Measurements from ENCODE around the gene UPF3A. TPM values are rescaled to one million over a fixed set of nuclear protein-coding genes. Genes with fewer than 3 reads are reported as not detected.
"Not testable (repeated sequence)": the region's sequence is repeated elsewhere in the genome, so short reads cannot be mapped to it uniquely, and the experiment has no call there.

The UPF3A gene
- total RNA-seq, 2 experiments from 2014 or later: 53.3 to 58.8 TPM

DNA sequence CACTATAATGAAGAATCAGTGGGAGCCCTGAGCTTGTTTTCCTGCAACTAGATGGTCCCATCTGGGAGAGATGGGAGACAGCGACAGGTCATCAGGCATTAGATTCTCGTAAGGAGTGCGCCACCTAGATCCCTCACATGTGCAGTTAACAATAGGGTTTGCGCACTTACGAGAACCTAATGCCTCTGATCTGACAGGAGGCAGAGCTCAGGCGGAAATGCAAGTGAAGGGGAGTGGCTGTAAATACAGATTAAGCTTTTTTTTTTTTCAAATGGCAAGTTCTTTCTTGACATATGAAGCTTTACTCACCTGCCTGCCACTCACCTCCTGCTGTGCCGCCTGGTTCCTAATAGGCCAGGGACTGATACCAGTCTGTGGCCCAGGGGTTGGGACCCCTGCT is 32.3 kb upstream of the UPF3A start:
- no peak for DNase-seq
- no peaks in the 10 kb centered on the region for H3K27me3 Mint-ChIP-seq (ENCODE audit: low read depth)
- CTCF ChIA-PET: interaction anchor here (1.2 kb wide), 1 partner anchor 13 kb away, joined by 3 read pairs; no protein-coding TSS in a partner anchor
- no peak for ATAC-seq
- no peak overlapping the region for H3K4me3 Mint-ChIP-seq
- no peaks in the 10 kb centered on the region for H3K4me1 Mint-ChIP-seq (ENCODE audit: low read depth)
- H3K36me3 Mint-ChIP-seq (ENCODE audit: low read depth): peaks cover 69% of the 10 kb centered on the region
- POLR2A ChIA-PET: no interaction called here
- no peak overlapping the region for H3K27ac Mint-ChIP-seq
- no peaks in the 10 kb centered on the region for H3K9me3 Mint-ChIP-seq (ENCODE audit: insufficient read depth)

- POLR2A ChIA-PET: interaction anchor here (0.8 kb wide), 1 partner anchor 13 kb away, joined by 3 read pairs; no protein-coding TSS in a partner anchor
- CTCF ChIA-PET; DNase-seq; H3K27ac Mint-ChIP-seq; H3K27me3 Mint-ChIP-seq (ENCODE audit: low read depth); H3K4me3 Mint-ChIP-seq; H3K9me3 Mint-ChIP-seq (ENCODE audit: insufficient read depth); H3K4me1 Mint-ChIP-seq (ENCODE audit: low read depth); ATAC-seq: not testable (repeated sequence)
- H3K36me3 Mint-ChIP-seq (ENCODE audit: low read depth): peaks cover 64% of the 10 kb centered on the region
Measured at GRCh38 chr13:114251639-114252440, 29.6 kb upstream of the UPF3A start.

DNA sequence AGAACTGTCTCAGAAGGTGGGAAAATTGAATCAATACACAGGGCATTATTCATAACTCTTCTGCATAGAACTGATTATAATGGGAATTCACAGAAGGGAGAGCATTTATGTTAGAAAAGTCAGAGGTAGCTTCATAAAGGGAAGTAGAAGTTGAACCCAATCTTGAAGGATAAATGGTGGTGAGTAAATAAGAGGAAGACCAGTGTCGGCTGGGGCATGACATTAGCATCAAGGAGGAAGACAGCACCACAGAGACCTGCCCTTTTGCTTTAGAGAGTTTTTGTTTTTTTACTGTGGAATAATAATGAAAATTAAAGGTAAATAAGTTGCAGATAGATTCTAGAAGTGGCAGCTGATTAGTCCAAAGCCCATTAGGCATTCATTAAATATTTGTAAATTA is 24.9 kb upstream of the UPF3A start:
- DNase-seq: no peak
- Mint-ChIP-seq H3K36me3 (ENCODE audit: low read depth) (peaks cover 68% of the 10 kb centered on the region), H3K4me3 (no peak overlapping the region), H3K27me3 (ENCODE audit: low read depth) (no peaks in the 10 kb centered on the region), H3K9me3 (ENCODE audit: insufficient read depth) (no peaks in the 10 kb centered on the region), H3K4me1 (ENCODE audit: low read depth) (peaks cover 20% of the 10 kb centered on the region), H3K27ac (no peak overlapping the region)
- POLR2A ChIA-PET: interaction anchor here (0.6 kb wide), 1 partner anchor 178 kb away, joined by 3 read pairs; no protein-coding TSS in a partner anchor
- no peak for ATAC-seq
- CTCF ChIA-PET: interaction anchor here (2.4 kb wide), 1 partner anchor 9 kb away, joined by 6 read pairs; no protein-coding TSS in a partner anchor

DNA sequence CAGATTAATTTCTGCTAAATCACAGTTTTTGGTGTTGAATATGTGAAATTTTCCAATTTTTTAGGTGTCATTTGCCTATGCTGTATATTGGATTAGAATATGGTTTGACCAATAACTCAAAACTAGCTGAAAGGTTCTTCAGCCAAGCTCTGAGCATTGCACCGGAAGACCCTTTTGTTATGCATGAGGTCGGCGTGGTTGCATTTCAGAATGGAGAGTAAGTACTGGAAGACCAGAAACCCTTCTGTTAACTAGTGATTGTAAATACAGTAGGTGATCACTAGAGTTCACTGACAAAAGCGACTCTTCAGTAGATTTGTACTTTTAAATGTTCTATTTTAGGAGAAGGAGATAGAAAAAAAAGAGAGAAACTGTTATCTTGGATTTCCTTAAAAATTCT is 24.4 kb upstream of the UPF3A start:
- DNase-seq: no peak
- ChIA-PET CTCF (interaction anchor here (2.4 kb wide), 1 partner anchor 9 kb away, joined by 6 read pairs; no protein-coding TSS in a partner anchor), POLR2A (interaction anchor here (0.6 kb wide), 1 partner anchor 178 kb away, joined by 3 read pairs; no protein-coding TSS in a partner anchor)
- Mint-ChIP-seq H3K9me3 (ENCODE audit: insufficient read depth) (no peaks in the 10 kb centered on the region), H3K27me3 (ENCODE audit: low read depth) (no peaks in the 10 kb centered on the region), H3K36me3 (ENCODE audit: low read depth) (peaks cover 69% of the 10 kb centered on the region), H3K27ac (no peak overlapping the region), H3K4me3 (no peak overlapping the region), H3K4me1 (ENCODE audit: low read depth) (peaks cover 24% of the 10 kb centered on the region)
- ATAC-seq: no peak

- Mint-ChIP-seq H3K36me3 (ENCODE audit: low read depth) (peaks cover 76% of the 10 kb centered on the region), H3K27me3 (ENCODE audit: low read depth) (no peaks in the 10 kb centered on the region), H3K4me3 (no peak overlapping the region), H3K27ac (no peak overlapping the region), H3K4me1 (ENCODE audit: low read depth) (peaks cover 40% of the 10 kb centered on the region), H3K9me3 (ENCODE audit: insufficient read depth) (no peaks in the 10 kb centered on the region)
- POLR2A ChIA-PET: interaction anchor here (0.6 kb wide), 1 partner anchor 21 kb away, joined by 3 read pairs; no protein-coding TSS in a partner anchor
- DNase-seq (no peak), ATAC-seq (no peak)
- CTCF ChIA-PET: no interaction called here
Measured at GRCh38 chr13:114258589-114258988, 22.8 kb upstream of the UPF3A start.

GRCh38 chr13:114259374-114259773 is 22.0 kb upstream of the UPF3A start:
- Mint-ChIP-seq H3K27ac (no peak overlapping the region), H3K4me1 (ENCODE audit: low read depth) (peaks cover 43% of the 10 kb centered on the region)

GRCh38 chr13:114259974-114260373 is 21.4 kb upstream of the UPF3A start:
- CTCF ChIA-PET: no interaction called here

More at GRCh38 chr13:114259374-114259773, 22.0 kb upstream of the UPF3A start:
- Mint-ChIP-seq H3K27me3 (ENCODE audit: low read depth) (no peaks in the 10 kb centered on the region), H3K9me3 (ENCODE audit: insufficient read depth) (no peaks in the 10 kb centered on the region), H3K36me3 (ENCODE audit: low read depth) (peaks cover 74% of the 10 kb centered on the region), H3K4me3 (no peak overlapping the region)
- POLR2A ChIA-PET: interaction anchor here (1.2 kb wide), 1 partner anchor 21 kb away, joined by 3 read pairs; no protein-coding TSS in a partner anchor
- CTCF ChIA-PET: no interaction called here
- ATAC-seq (no peak), DNase-seq (no peak)

DNA sequence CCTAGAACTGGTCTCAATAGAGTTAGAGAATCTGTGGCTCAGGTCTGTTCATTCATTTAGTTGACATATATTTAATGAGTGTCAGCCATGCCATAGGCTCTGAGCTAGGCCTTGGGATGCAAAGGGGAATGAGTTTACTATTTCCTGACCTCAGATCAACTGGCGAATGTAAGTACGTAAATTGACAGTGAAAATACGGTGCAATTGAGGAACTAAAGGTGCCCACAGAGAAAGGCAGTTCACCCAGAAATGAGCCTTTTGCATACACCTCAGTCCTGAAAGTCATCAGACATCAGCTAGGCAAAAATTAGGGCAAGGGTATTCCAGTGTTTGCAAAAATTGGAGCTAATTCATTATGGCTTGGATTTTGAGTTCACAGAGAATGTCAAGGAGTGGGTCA is 20.6 kb upstream of the UPF3A start:
- Mint-ChIP-seq H3K4me3 (no peak overlapping the region), H3K36me3 (ENCODE audit: low read depth) (peaks cover 75% of the 10 kb centered on the region), H3K4me1 (ENCODE audit: low read depth) (peaks cover 53% of the 10 kb centered on the region), H3K27ac (peak overlapping the region; percentile 40), H3K9me3 (ENCODE audit: insufficient read depth) (no peaks in the 10 kb centered on the region), H3K27me3 (ENCODE audit: low read depth) (no peaks in the 10 kb centered on the region)
- ATAC-seq (no peak), DNase-seq (no peak)
- POLR2A ChIA-PET: no interaction called here
- CTCF ChIA-PET: no interaction called here

More at GRCh38 chr13:114259974-114260373, 21.4 kb upstream of the UPF3A start:
- no peak overlapping the region for H3K4me3 Mint-ChIP-seq
- H3K36me3 Mint-ChIP-seq (ENCODE audit: low read depth): peaks cover 74% of the 10 kb centered on the region
- peaks cover 47% of the 10 kb centered on the region for H3K4me1 Mint-ChIP-seq (ENCODE audit: low read depth)
- ATAC-seq: no peak
- H3K9me3 Mint-ChIP-seq (ENCODE audit: insufficient read depth): no peaks in the 10 kb centered on the region
- DNase-seq: no peak
- no peaks in the 10 kb centered on the region for H3K27me3 Mint-ChIP-seq (ENCODE audit: low read depth)
- POLR2A ChIA-PET: interaction anchor here (0.7 to 1.2 kb wide), 2 partner anchors 21 to 138 kb away, joined by 3 read pairs; no protein-coding TSS in a partner anchor
- H3K27ac Mint-ChIP-seq: peak overlapping the region; percentile 32

- H3K36me3 Mint-ChIP-seq (ENCODE audit: low read depth): peaks cover 76% of the 10 kb centered on the region
- peak overlapping the region; percentile 40 for H3K27ac Mint-ChIP-seq
- ChIA-PET POLR2A (no interaction called here), CTCF (no interaction called here)
- no peak for DNase-seq
- H3K27me3 Mint-ChIP-seq (ENCODE audit: low read depth): no peaks in the 10 kb centered on the region
- peaks cover 53% of the 10 kb centered on the region for H3K4me1 Mint-ChIP-seq (ENCODE audit: low read depth)
- H3K4me3 Mint-ChIP-seq: no peak overlapping the region
- ATAC-seq: no peak
- H3K9me3 Mint-ChIP-seq (ENCODE audit: insufficient read depth): no peaks in the 10 kb centered on the region
Measured at GRCh38 chr13:114261328-114261965, 20.0 kb upstream of the UPF3A start.

DNA sequence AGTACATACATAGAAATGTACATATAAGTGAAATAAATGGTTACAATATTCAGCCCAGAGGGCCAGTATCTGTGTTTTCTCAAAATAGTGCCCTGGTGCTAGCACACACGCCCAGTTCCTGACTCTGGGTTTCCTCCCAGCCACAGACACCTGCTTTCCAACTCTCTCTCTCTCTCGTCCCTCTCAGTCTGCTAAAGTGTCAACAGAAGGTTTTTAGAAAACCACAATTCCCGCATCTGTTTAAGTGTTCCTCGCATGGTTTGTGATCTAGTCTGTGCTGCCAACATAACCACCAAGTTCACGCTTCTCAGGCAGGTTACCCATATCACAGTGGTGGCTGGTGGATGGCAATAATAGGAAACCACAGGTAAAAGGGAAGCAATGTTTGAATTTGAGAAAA is 17.8 kb upstream of the UPF3A start:
- POLR2A ChIA-PET: no interaction called here
- Mint-ChIP-seq H3K9me3 (ENCODE audit: insufficient read depth) (peaks cover 4% of the 10 kb centered on the region), H3K4me3 (peak overlapping the region; percentile 16), H3K27me3 (ENCODE audit: low read depth) (no peaks in the 10 kb centered on the region), H3K27ac (peak overlapping the region; percentile 88), H3K36me3 (ENCODE audit: low read depth) (peaks cover 80% of the 10 kb centered on the region), H3K4me1 (ENCODE audit: low read depth) (peaks cover 69% of the 10 kb centered on the region)
- ATAC-seq: peak; percentile 75
- CTCF ChIA-PET: no interaction called here
- peak; percentile 35 for DNase-seq

- DNase-seq; H3K27me3 Mint-ChIP-seq (ENCODE audit: low read depth); H3K9me3 Mint-ChIP-seq (ENCODE audit: insufficient read depth); POLR2A ChIA-PET; H3K4me3 Mint-ChIP-seq; H3K27ac Mint-ChIP-seq; ATAC-seq: not testable (repeated sequence)
- H3K36me3 Mint-ChIP-seq (ENCODE audit: low read depth): peaks cover 83% of the 10 kb centered on the region
- H3K4me1 Mint-ChIP-seq (ENCODE audit: low read depth): peaks cover 76% of the 10 kb centered on the region
- CTCF ChIA-PET: interaction anchor here (1.6 kb wide), 1 partner anchor 75 kb away, joined by 3 read pairs; no protein-coding TSS in a partner anchor
Measured at GRCh38 chr13:114264313-114264712, 17.1 kb upstream of the UPF3A start.

All from activated CD8-positive, alpha-beta T cell treated with anti-CD3 and anti-CD28 coated beads, Interleukin-2, amount 10 ng/mL, durations not matched to agents 7 days and 5 days (primary cell).